Measurements from ENCODE around the gene SOX6.

- TF ChIP-seq POLR2AphosphoS5 (IDR thresholded peaks at IDR 0.05; ENCODE audit: insufficient read depth, low read depth, low read length) (no peak), CTCF (IDR thresholded peaks at IDR 0.05; ENCODE audit: extremely low read depth in 1 of 2, insufficient read depth in 1 of 2, low read depth in 1 of 2, low read length in 2 of 2) (no peak), FOS (IDR thresholded peaks at IDR 0.05; ENCODE audit: borderline replicate concordance, insufficient read depth, low read length) (no peak), EZH2 (IDR thresholded peaks at IDR 0.05; ENCODE audit: borderline replicate concordance, low read depth, low read length, severe bottlenecking) (no peak), MYC (IDR thresholded peaks at IDR 0.05; ENCODE audit: low read depth, low read length) (no peak)
Observed at GRCh38 chr11:16194566-16194965, 161.8 kb downstream of the SOX6 start.
